Epithelial cell of prostate (primary cell): ENCODE measurements around the gene PLCH2.
"Not testable (repeated sequence)": the region's sequence is repeated elsewhere in the genome, so short reads cannot be mapped to it uniquely, and the experiment has no call there.

Experiments used
- DNase-seq: peaks from one replicate; pipeline ENCODE4 v3.0.0-alpha.2; 2011; ENCODE audit warnings: low read depth, low spot score
- H3K27ac ChIP-seq: fragments of 450-650 bp; 2 replicates; pipeline ENCODE4 v1.5.1; 2017; ENCODE audit warnings: mild to moderate bottlenecking

Gene PLCH2

DNA sequence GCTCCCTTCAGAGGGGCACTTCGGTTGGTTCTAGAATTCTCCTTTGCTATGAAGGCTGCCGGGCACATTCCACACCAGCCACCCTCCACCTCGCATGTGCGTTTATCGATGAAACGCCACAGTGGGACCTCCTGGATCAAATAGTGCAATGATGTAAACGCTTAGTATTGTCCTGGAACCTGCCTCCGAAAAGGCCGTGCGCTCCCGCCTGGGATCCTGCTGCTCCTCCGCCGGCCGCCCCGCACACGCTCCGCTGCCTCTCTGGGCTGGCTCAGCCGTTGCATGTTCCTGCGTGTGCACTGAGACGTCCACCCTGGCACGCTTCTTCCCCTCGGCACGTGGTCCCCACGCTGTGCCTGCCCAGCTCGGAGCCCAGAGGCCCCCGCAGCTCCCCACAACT lies 76.1 kb downstream of the PLCH2 start:
- DNase-seq = no peak
- no peak overlapping the region for H3K27ac ChIP-seq

DNA sequence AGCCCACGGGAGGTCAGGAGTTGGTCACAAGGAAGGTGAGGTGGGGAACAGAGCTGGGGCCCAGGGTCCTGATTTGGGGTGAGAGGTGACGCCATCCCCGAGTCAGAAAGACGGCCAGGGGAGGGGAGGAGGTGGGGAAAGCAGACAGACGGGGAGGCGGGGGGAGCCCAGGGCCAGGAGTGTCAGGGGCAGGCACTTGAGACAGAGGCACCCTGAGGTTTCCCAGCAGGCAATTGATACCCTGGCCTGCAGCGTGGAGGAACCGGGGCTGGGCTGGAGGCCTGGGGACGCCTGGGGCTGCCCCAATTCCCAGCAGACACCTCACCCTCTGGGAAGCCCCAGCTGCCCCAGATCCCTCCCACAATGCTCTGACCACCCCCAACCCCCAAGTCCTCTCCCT lies 77.0 kb downstream of the PLCH2 start:
- not testable (repeated sequence) for H3K27ac ChIP-seq, DNase-seq

DNA sequence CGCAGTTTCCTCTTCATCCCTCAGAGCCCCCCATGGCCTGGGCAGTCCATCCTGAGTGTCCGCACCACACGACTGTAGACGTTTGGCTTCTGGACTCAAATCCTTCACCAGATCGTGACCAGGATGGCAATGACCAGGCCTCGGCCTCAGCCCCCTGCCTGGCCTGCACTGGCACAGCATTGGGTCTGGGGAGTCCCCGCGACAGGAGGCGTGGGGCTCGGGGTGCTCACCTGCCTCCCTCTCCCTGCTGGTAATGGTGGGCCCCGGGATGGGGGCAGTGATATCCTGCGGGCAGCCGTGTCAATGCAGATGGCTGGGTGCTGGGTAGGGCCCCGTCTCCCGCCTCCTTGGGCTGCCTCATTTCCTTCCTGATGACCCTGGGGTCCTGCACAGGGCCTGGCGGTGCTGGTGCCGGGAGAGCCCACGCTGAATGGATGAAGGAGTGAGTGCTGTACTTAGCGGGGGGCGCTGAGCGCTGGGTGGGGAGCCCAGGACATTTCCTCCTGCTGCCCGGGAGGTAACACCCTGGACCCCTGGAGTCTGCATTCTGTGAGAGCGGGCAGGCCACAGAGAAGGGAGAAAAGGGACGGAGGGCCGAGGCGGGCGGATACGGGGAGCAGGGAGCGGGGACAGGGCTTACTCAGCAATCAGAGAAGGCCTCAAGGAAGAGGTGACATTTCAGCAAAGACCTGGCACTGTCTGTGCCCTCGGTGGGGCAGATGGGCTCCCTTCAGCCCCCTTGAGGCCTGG lies 78.0 kb downstream of the PLCH2 start:
- no peak overlapping the region for H3K27ac ChIP-seq
- no peak for DNase-seq

DNA sequence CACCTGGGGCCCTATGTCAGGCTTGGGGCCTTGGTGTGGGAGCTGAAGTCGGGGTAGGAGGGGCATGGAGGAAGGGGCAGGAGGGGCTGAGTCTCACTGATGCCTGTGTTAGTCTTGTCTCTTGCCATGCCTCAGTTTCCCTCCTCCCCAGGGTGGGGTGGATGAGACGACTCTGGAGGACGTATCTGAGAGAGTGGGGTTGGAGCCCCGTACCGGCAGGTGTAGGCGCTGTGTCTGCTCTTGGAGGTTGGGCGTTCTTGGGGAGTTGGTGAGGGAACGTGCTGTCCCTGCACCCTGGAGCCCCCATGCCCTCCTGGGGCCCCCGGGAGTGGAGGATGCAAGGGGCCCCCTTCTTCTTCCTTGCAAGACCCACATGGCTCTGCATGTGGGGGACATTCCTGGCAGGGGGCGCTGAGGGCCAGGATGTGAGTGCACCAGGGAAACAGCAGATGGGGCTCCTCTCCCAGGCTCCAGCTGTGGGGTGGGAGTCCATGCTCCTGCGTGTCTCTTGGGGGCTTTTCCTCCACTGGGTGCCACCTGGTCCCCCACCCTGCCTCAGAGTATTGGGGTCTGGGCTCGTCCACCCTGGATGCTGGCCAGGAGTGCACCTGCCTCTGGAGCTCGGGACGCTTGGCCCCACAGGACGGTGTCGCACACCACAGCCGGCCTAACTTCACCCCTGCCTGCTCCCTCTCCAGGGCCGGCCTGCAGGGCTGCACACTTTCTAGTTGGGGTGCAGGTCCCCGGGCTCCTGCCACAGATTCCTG lies 78.7 kb downstream of the PLCH2 start:
- H3K27ac ChIP-seq = no peak overlapping the region
- DNase-seq = no peak
